Colonic mucosa (tissue), 4 donors: ENCODE measurements around the gene MAL. TPM values are rescaled to one million over a fixed set of nuclear protein-coding genes. Genes with fewer than 3 reads are reported as not detected.

Experiments used
- DNase-seq: peaks from one replicate; pipeline ENCODE4 v3.0.0-alpha.2; 2020
- H3K27ac ChIP-seq: fragments of 200-600 bp; one replicate; pipeline ENCODE4 v1.8.0; 2021
- H3K27me3 ChIP-seq: fragments of 200-600 bp; one replicate; pipeline ENCODE4 v1.8.0; 2021
- H3K36me3 ChIP-seq: fragments of 200-600 bp; one replicate; pipeline ENCODE4 v1.8.0; 2021
- H3K4me1 ChIP-seq: fragments of 200-600 bp; one replicate; pipeline ENCODE4 v1.8.0; 2021; ENCODE audit warnings: mild to moderate bottlenecking
- H3K4me3 ChIP-seq: fragments of 200-600 bp; one replicate; pipeline ENCODE4 v1.8.0; 2021
- H3K9ac ChIP-seq, 2 donors: one replicate each; pipeline ENCODE4 v1.7.0; 2013; ENCODE audit warnings: control low read depth in 2 of 2, low read depth in 2 of 2, low read length in 2 of 2
- H3K9me3 ChIP-seq: fragments of 200-600 bp; one replicate; pipeline ENCODE4 v1.8.0; 2021
- intact Hi-C: fragments of 100-400 bp; cut with DNase I; formaldehyde crosslinking; loops from one replicate; pipeline ENCODE4 v1.14.1; 2022
- total RNA-seq, 2 donors: library from RNA; stranded (reverse); fragmentation: NEBNext Ultra II Directional in 1 of 2; extraction: Animal tissue kit (Norgen Biotek cat#: 25700) in 1 of 2; gene quantifications; one replicate each; pipeline ENCODE4 v1.2.1, GENCODE V29; 2021
- TF ChIP-seq, protein P1 (sequence below): fragments of 200-600 bp; IDR thresholded peaks from one replicate; pipeline ENCODE4 v1.8.0; 2022; ENCODE audit warnings: antibody characterized with exemption, mild to moderate bottlenecking
- donor health status: healthy.
- donor health status: DM: no; HTN: no; CAD: no.
- donor health status: DM: no; HTN: no; CAD: no.

Gene MAL
- total RNA-seq, 2 donors from 2014 or later, result 0.54 to 3.5 TPM

DNA sequence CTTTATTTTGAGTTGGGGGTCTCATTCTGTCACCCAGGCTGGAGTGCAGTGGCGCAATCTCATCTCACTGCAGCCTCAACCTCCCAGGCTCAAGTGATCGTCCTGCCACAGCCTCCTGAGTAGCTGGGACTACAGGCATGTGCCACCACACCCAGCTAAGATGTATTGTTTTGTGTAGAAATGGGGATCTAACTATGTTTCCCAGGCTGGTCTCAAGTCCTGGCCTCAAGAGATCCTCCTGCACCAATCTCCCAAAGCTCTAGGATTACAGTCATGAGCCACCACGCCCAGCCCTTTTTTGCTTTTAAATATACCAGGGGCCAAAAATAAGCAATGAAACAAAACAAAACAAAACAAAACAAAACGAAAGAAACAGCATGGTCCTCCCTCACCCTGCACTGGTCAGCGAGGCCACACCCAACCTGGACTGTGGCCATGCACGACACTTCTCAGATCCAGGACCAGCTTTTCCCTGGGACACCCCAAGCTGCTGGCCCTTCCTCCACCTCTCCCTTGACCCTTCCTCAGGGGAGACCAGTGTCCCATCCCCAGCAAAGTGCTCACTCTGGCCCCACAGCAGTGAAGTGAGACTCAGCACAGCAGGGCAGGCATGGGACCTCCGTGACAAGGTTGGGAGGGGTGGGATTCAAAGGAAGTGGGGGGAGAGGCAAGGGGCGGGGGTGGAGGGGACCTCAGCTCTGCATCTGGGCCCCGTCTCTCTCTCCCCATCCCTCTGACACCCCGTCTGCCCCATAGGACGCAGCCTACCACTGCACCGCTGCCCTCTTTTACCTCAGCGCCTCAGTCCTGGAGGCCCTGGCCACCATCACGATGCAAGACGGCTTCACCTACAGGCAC is 23.5 kb downstream of the MAL start:
- H3K9ac ChIP-seq, result no peak overlapping the region
- H3K27me3 ChIP-seq, result no peaks in the 10 kb centered on the region
- intact Hi-C loops, result no loop called here
- H3K4me3 ChIP-seq, result no peak overlapping the region
- DNase-seq, result no peak
- H3K4me1 ChIP-seq, result no peaks in the 10 kb centered on the region
- H3K9me3 ChIP-seq, result no peaks in the 10 kb centered on the region
- TF ChIP-seq, protein P1, sequence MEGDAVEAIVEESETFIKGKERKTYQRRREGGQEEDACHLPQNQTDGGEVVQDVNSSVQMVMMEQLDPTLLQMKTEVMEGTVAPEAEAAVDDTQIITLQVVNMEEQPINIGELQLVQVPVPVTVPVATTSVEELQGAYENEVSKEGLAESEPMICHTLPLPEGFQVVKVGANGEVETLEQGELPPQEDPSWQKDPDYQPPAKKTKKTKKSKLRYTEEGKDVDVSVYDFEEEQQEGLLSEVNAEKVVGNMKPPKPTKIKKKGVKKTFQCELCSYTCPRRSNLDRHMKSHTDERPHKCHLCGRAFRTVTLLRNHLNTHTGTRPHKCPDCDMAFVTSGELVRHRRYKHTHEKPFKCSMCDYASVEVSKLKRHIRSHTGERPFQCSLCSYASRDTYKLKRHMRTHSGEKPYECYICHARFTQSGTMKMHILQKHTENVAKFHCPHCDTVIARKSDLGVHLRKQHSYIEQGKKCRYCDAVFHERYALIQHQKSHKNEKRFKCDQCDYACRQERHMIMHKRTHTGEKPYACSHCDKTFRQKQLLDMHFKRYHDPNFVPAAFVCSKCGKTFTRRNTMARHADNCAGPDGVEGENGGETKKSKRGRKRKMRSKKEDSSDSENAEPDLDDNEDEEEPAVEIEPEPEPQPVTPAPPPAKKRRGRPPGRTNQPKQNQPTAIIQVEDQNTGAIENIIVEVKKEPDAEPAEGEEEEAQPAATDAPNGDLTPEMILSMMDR, result no peak
- H3K36me3 ChIP-seq, result no peaks in the 10 kb centered on the region
- H3K27ac ChIP-seq, result no peak overlapping the region

DNA sequence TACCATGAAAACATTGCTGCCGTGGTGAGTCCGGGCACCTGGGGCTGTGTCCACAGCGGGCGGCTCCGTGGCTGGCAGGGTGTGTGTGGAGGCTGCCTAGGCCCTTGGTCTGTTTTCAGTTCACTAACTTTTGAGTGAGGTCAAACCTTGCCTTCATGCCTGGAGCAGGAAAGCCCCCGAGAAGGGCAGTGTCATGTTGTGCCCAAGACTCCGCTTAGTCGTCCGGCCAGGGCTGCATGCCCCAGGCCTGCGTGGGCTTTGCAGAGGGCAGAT is 24.1 kb downstream of the MAL start:
- TF ChIP-seq, protein P1, result no peak
- Histone ChIP-seq H3K4me1 (no peaks in the 10 kb centered on the region), H3K36me3 (no peaks in the 10 kb centered on the region), H3K27ac (no peak overlapping the region), H3K4me3 (no peak overlapping the region), H3K9ac (no peak overlapping the region), H3K27me3 (no peaks in the 10 kb centered on the region), H3K9me3 (no peaks in the 10 kb centered on the region)
- intact Hi-C loops, result no loop called here
- DNase-seq, result no peak

DNA sequence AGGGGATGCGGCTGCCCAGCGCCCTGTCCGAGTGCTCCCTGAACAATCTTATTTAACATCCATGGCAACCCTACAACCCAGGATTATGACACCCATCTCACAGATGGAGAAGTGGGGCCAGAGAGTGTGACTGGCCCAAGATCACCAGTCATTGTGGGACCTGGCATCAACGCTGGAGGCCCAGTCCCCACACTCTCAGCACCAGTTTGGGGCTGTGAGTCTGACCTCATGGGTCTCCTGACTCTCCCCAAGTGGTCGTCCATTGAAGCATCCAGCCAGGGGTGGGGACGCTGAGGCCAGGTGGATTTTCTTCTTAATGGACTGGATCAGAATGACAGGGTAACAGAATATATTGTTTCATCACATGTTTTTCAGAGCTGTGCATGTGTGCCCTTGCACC is 24.5 kb downstream of the MAL start:
- no peaks in the 10 kb centered on the region for H3K36me3 ChIP-seq
- no peak overlapping the region for H3K9ac ChIP-seq
- H3K27ac ChIP-seq, result no peak overlapping the region
- no peaks in the 10 kb centered on the region for H3K4me1 ChIP-seq
- no peak overlapping the region for H3K4me3 ChIP-seq
- TF ChIP-seq, protein P1, result no peak
- no peaks in the 10 kb centered on the region for H3K27me3 ChIP-seq
- intact Hi-C loops, result no loop called here
- DNase-seq, result no peak
- H3K9me3 ChIP-seq, result no peaks in the 10 kb centered on the region

DNA sequence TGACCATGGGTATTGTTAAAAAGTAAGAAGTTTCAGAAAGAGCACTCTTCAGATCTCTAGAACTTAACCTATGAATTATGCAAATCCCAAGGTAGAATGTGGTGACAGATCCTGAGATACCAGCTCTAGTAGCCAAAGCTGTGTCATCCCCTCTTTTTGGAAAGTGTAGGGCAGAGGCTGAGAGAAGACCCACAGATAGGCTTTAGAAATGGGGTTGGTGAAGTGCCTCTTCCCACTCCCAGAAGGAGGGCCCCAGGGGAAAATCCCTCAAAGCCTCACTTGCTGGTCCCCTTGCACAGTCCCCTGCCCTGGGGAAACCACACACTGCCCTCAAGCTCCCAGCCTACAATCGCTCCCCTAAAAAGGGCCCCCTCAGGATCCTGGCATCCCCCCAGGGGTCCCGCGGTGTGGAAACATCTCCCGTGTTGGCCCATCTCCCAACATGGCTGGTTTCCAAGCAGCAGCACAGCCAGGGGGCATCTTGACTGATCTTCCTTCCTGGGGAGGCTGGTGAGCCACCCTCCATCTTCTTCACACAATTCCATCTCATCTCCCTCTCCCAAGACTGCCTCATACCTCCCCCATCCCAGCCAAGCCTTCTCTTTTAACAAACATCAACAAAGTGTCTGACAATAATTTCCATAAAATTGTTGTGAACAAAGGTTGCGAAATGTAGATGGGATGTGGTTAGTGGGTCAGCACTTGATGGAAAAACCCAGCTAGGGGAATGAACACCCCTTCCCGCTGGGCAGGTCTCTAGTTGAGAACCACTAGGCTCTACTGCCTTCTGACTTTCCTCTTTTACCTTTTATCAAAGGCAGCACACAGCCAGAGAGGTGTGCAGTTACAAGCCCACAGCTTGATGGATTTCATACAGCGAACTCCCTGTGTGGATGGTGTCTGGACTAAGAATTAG is 25.1 kb downstream of the MAL start:
- Histone ChIP-seq H3K36me3 (no peaks in the 10 kb centered on the region), H3K27me3 (no peaks in the 10 kb centered on the region), H3K9ac (no peak overlapping the region), H3K4me3 (no peak overlapping the region), H3K9me3 (no peaks in the 10 kb centered on the region), H3K27ac (no peak overlapping the region), H3K4me1 (no peaks in the 10 kb centered on the region)
- no peak for DNase-seq
- intact Hi-C loops, result no loop called here
- TF ChIP-seq, protein P1, result no peak

DNA sequence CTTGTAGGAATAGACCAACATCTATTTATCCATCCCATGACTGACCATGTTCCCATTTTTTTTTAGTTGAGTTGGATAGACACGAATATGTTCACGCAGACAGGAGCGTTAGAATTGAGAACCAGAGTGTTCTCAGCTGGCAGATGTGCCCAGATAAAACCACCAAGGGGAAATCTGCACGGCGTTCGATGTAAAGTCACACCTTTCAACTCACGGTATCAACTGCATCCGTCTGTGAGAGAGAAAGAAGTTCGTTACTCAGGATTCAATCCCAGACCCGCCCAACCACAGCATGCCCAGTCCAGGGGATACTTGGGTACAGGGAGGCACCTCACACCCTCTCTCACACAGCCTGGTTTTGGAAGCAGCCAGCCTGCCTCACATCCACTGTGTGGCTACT is 26.1 kb downstream of the MAL start:
- Histone ChIP-seq H3K4me1 (no peaks in the 10 kb centered on the region), H3K36me3 (no peaks in the 10 kb centered on the region), H3K27ac (no peak overlapping the region), H3K9ac (no peak overlapping the region), H3K9me3 (no peaks in the 10 kb centered on the region), H3K27me3 (no peaks in the 10 kb centered on the region), H3K4me3 (no peak overlapping the region)
- DNase-seq, result no peak
- intact Hi-C loops, result no loop called here
- TF ChIP-seq, protein P1, result no peak
